Fibroblast of pulmonary artery (primary cell): ENCODE data around the gene CCDC71.

Experiments
- DNase-seq: peaks from one replicate; pipeline ENCODE4 v3.0.0-alpha.2; 2010; ENCODE audit warnings: low read depth
- H3K4me3 ChIP-seq: replicated peaks from 2 replicates; pipeline ENCODE4 v1.5.1; 2011; ENCODE audit warnings: low read depth, mild to moderate bottlenecking, control low read depth, low read length, moderate library complexity
- CTCF ChIP-seq: IDR thresholded peaks from 2 replicates; pipeline ENCODE4 v1.5.1; 2011; ENCODE audit warnings: mild to moderate bottlenecking, control low read depth, low read length, inconsistent platforms; ENCODE audit errors: missing control alignments

Gene CCDC71

GRCh38 chr3:49198161-49198560 lies 32.0 kb upstream of the CCDC71 start:
- TF ChIP-seq CTCF = no peak
- no peak for DNase-seq
- H3K4me3 ChIP-seq = no peak overlapping the region

- H3K4me3 ChIP-seq = no peak overlapping the region
- no peak for DNase-seq
- no peak for TF ChIP-seq CTCF
Measured at GRCh38 chr3:49191741-49192140, 25.6 kb upstream of the CCDC71 start.

DNA sequence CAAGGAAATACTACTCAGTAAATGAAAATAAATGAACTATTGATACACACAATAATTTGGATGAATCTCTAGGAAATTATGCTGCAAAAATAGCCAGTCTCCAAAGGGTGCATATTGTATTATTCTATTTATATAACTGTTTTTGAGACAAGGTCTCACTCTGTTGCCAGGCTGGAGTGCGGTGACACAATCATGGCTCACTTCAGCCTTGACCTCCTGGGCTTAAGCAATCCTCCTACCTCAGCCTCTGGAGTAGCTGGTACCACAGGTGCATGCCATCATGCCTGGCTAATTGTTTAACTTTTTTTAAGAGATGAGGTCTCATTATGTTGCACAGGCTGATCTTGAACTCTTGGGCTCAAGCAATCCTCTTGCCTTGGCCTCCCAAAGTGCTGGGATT lies 17.7 kb upstream of the CCDC71 start:
- H3K4me3 ChIP-seq = no peak overlapping the region
- no peak for TF ChIP-seq CTCF
- DNase-seq = no peak

GRCh38 chr3:49182682-49183081 lies 16.6 kb upstream of the CCDC71 start:
- no peak for TF ChIP-seq CTCF
- DNase-seq = no peak
- H3K4me3 ChIP-seq = no peak overlapping the region

- no peak for TF ChIP-seq CTCF
- no peak overlapping the region for H3K4me3 ChIP-seq
- no peak for DNase-seq
Measured at GRCh38 chr3:49181351-49181750, 15.2 kb upstream of the CCDC71 start.

DNA sequence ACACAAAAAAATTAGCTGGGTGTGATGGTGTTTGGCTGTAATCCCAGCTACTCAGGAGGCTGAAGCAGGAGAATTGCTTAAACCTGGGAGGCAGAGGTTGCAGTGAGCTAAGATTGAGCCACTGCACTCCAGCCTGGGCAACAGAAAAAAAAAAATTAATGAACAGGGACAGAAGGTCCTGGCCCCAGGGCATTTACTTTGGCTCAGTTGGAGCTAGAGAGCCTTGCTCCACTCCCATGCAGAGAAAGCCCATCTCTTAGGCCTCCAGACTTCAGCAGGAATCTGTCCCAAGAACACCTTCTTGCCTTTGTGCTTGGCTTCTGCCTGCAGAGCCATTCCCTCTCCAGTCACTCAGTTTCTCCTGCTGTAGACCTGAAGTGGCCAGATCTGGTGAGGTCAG lies 14.0 kb upstream of the CCDC71 start:
- TF ChIP-seq CTCF = no peak
- DNase-seq = no peak
- no peak overlapping the region for H3K4me3 ChIP-seq

DNA sequence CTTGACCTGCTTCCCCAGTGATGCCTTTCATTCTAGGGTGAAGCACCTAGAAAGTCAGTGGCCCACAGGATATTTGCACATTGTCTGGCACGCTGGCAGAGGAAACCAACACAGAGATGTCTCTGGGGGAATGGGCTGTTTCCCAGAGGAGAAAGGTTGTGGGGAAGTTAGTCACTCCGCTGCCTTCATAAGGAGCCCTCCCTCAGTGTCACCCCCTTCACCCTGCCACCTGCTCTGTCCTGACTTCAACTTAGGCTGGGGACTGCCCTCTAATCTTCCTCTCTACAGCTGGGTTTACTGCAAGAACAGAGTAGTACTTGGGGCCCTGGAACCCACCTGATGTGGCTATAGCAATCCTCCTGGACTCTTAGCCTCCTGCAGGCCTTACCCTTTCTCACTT lies 10.9 kb upstream of the CCDC71 start:
- no peak for DNase-seq
- H3K4me3 ChIP-seq = no peak overlapping the region
- TF ChIP-seq CTCF = no peak
